Measurements from ENCODE around the gene SLC15A4.

GRCh38 chr12:128863957-128864356, 40.2 kb upstream of the SLC15A4 start:
- TF ChIP-seq SP1 (IDR thresholded peaks at IDR 0.05) (no peak), TARDBP (IDR thresholded peaks at IDR 0.05) (no peak), L3MBTL2 (conservative IDR thresholded peaks at IDR 0.05) (no peak), FOXK2 (IDR thresholded peaks at IDR 0.05) (no peak), LEF1 (IDR thresholded peaks at IDR 0.05; ENCODE audit: borderline replicate concordance) (no peak), FOXA1 (IDR thresholded peaks at IDR 0.05) (no peak), BHLHE40 (IDR thresholded peaks at IDR 0.05; ENCODE audit: borderline replicate concordance) (no peak), HDGF (IDR thresholded peaks at IDR 0.05; ENCODE audit: borderline replicate concordance) (no peak), SUZ12 (IDR thresholded peaks at IDR 0.05) (no peak), ELF4 (IDR thresholded peaks at IDR 0.05) (no peak), FOXM1 (IDR thresholded peaks at IDR 0.05; ENCODE audit: borderline replicate concordance) (no peak), ZNF384 (IDR thresholded peaks at IDR 0.05) (no peak), ARNT (IDR thresholded peaks at IDR 0.05) (no peak), CTBP1 (IDR thresholded peaks at IDR 0.05; ENCODE audit: borderline replicate concordance) (no peak)

Data from HEK293T (cell line).